Neutrophil (primary cell): ENCODE results near the gene ASIC3.

Experiments
- H3K27ac ChIP-seq: fragments of 200-600 bp; sonication (generic); 2 replicates; pipeline ENCODE4 v1.5.1; 2016; ENCODE audit warnings: mild to moderate bottlenecking, moderate library complexity
- H3K27me3 ChIP-seq: fragments of 200-600 bp; sonication (generic); 2 replicates; pipeline ENCODE4 v1.6.0; 2016; ENCODE audit warnings: mild to moderate bottlenecking
- H3K36me3 ChIP-seq: fragments of 200-600 bp; sonication (generic); 2 replicates; pipeline ENCODE4 v1.5.1; 2017
- H3K4me1 ChIP-seq, 2 experiments: fragments of 200-600 bp in 1 of 2; sonication (generic) in 1 of 2; 1 replicate in 1 of 2; 2 replicates in 1 of 2; pipeline versions ENCODE4 v1.5.1 to v1.6.1; 2013 to 2016; ENCODE audit warnings: low read depth in 1 of 2, low read length in 1 of 2, mild to moderate bottlenecking in 1 of 2, moderate library complexity in 1 of 2; ENCODE audit not compliant: control insufficient read depth in 1 of 2, insufficient read depth in 1 of 2
- H3K4me3 ChIP-seq, 2 experiments: fragments of 200-600 bp in 1 of 2; sonication (generic) in 1 of 2; 1 replicate in 1 of 2; 2 replicates in 1 of 2; pipeline ENCODE4 v1.5.1; 2013 to 2016; ENCODE audit warnings: low read depth in 1 of 2, low read length in 1 of 2, mild to moderate bottlenecking in 1 of 2, moderate library complexity in 1 of 2
- H3K9me3 ChIP-seq: fragments of 200-600 bp; sonication (generic); 2 replicates; pipeline ENCODE4 v1.5.1; 2016
- CTCF ChIP-seq: fragments of 200-600 bp; sonication (generic); IDR thresholded peaks from 2 replicates; pipeline ENCODE4 v1.5.1; 2016; ENCODE audit warnings: antibody characterized with exemption

Gene ASIC3

GRCh38 chr7:151032936-151033863 lies 15.1 kb upstream of the ASIC3 start:
- H3K27ac ChIP-seq, result no peak overlapping the region
- no peaks in the 10 kb centered on the region for H3K27me3 ChIP-seq
- H3K36me3 ChIP-seq, result peaks cover 40% of the 10 kb centered on the region
- TF ChIP-seq CTCF, result no peak
- H3K9me3 ChIP-seq, result no peaks in the 10 kb centered on the region
- no peak overlapping the region for H3K4me3 ChIP-seq
- H3K4me1 ChIP-seq, result peaks cover 8 to 11% of the 10 kb centered on the region in 2 experiments

GRCh38 chr7:151033864-151034249 lies 14.5 kb upstream of the ASIC3 start:
- H3K4me1 ChIP-seq, result peaks cover 3 to 7% of the 10 kb centered on the region in 2 experiments
- H3K4me3 ChIP-seq, result no peak overlapping the region
- H3K36me3 ChIP-seq, result peaks cover 40% of the 10 kb centered on the region
- no peak for TF ChIP-seq CTCF
- H3K27ac ChIP-seq, result no peak overlapping the region
- H3K27me3 ChIP-seq, result no peaks in the 10 kb centered on the region
- H3K9me3 ChIP-seq, result no peaks in the 10 kb centered on the region

GRCh38 chr7:151034312-151035025 lies 13.9 kb upstream of the ASIC3 start:
- no peaks in the 10 kb centered on the region for H3K9me3 ChIP-seq
- H3K27me3 ChIP-seq, result no peaks in the 10 kb centered on the region
- H3K36me3 ChIP-seq, result peaks cover 40% of the 10 kb centered on the region
- no peak for TF ChIP-seq CTCF
- H3K4me1 ChIP-seq, result peaks cover 0 to 3% of the 10 kb centered on the region in 2 experiments
- H3K4me3 ChIP-seq, result no peak overlapping the region
- H3K27ac ChIP-seq, result no peak overlapping the region

GRCh38 chr7:151035026-151035717 lies 13.2 kb upstream of the ASIC3 start:
- Histone ChIP-seq H3K36me3 (peaks cover 40% of the 10 kb centered on the region), H3K27me3 (no peaks in the 10 kb centered on the region), H3K4me1 (peaks cover 0 to 3% of the 10 kb centered on the region in 2 experiments), H3K4me3 (no peak overlapping the region), H3K9me3 (no peaks in the 10 kb centered on the region), H3K27ac (no peak overlapping the region)
- TF ChIP-seq CTCF, result no peak

- H3K4me1 ChIP-seq, result peaks cover 0 to 3% of the 10 kb centered on the region in 2 experiments
- H3K36me3 ChIP-seq, result peaks cover 40% of the 10 kb centered on the region
- no peak for TF ChIP-seq CTCF
- H3K4me3 ChIP-seq, result no peak overlapping the region
- H3K27me3 ChIP-seq, result no peaks in the 10 kb centered on the region
- no peak overlapping the region for H3K27ac ChIP-seq
- H3K9me3 ChIP-seq, result no peaks in the 10 kb centered on the region
Measured at GRCh38 chr7:151035902-151036301, 12.4 kb upstream of the ASIC3 start.
